Colonic mucosa (tissue), 4 donors: ENCODE results near the gene CDH8. TPM values are rescaled to one million over a fixed set of nuclear protein-coding genes. Genes with fewer than 3 reads are reported as not detected.

ENCODE experiments used
- DNase-seq: peaks from one replicate; pipeline ENCODE4 v3.0.0-alpha.2; 2020
- H3K27ac ChIP-seq: fragments of 200-600 bp; one replicate; pipeline ENCODE4 v1.8.0; 2021
- H3K27me3 ChIP-seq: fragments of 200-600 bp; one replicate; pipeline ENCODE4 v1.8.0; 2021
- H3K36me3 ChIP-seq: fragments of 200-600 bp; one replicate; pipeline ENCODE4 v1.8.0; 2021
- H3K4me1 ChIP-seq: fragments of 200-600 bp; one replicate; pipeline ENCODE4 v1.8.0; 2021; ENCODE audit warnings: mild to moderate bottlenecking
- H3K4me3 ChIP-seq: fragments of 200-600 bp; one replicate; pipeline ENCODE4 v1.8.0; 2021
- H3K9ac ChIP-seq, 2 donors: one replicate each; pipeline ENCODE4 v1.7.0; 2013; ENCODE audit warnings: control low read depth in 2 of 2, low read depth in 2 of 2, low read length in 2 of 2
- H3K9me3 ChIP-seq: fragments of 200-600 bp; one replicate; pipeline ENCODE4 v1.8.0; 2021
- CTCF ChIP-seq: fragments of 200-600 bp; IDR thresholded peaks from one replicate; pipeline ENCODE4 v1.8.0; 2022; ENCODE audit warnings: antibody characterized with exemption, mild to moderate bottlenecking
- intact Hi-C: fragments of 100-400 bp; cut with DNase I; formaldehyde crosslinking; loops from one replicate; pipeline ENCODE4 v1.14.1; 2022
- total RNA-seq, 2 donors: library from RNA; stranded (reverse); fragmentation: NEBNext Ultra II Directional in 1 of 2; extraction: Animal tissue kit (Norgen Biotek cat#: 25700) in 1 of 2; gene quantifications; one replicate each; pipeline ENCODE4 v1.2.1, GENCODE V29; 2021
- donor health status: healthy.
- donor health status: DM: no; HTN: no; CAD: no.
- donor health status: DM: no; HTN: no; CAD: no.

The CDH8 gene
- total RNA-seq, 2 donors from 2014 or later, result 0.13 to 0.69 TPM

GRCh38 chr16:62018301-62019060, 17.8 kb downstream of the CDH8 start:
- no peak overlapping the region for H3K4me3 ChIP-seq
- H3K4me1 ChIP-seq, result no peaks in the 10 kb centered on the region
- H3K27ac ChIP-seq, result no peak overlapping the region
- no peaks in the 10 kb centered on the region for H3K9me3 ChIP-seq
- H3K9ac ChIP-seq, result no peak overlapping the region
- no peak for TF ChIP-seq CTCF
- intact Hi-C loops, result no loop called here
- no peaks in the 10 kb centered on the region for H3K36me3 ChIP-seq
- DNase-seq, result no peak
- H3K27me3 ChIP-seq, result no peaks in the 10 kb centered on the region

- intact Hi-C loops, result no loop called here
- H3K36me3 ChIP-seq, result no peaks in the 10 kb centered on the region
- no peak for TF ChIP-seq CTCF
Observed at GRCh38 chr16:62014319-62014923, 21.8 kb downstream of the CDH8 start.

GRCh38 chr16:62010186-62010585, 26.1 kb downstream of the CDH8 start:
- Histone ChIP-seq H3K4me1 (no peaks in the 10 kb centered on the region), H3K27me3 (no peaks in the 10 kb centered on the region), H3K9ac (no peak overlapping the region), H3K4me3 (no peak overlapping the region), H3K9me3 (no peaks in the 10 kb centered on the region), H3K27ac (no peak overlapping the region), H3K36me3 (no peaks in the 10 kb centered on the region)
- TF ChIP-seq CTCF, result no peak
- no peak for DNase-seq
- intact Hi-C loops, result no loop called here

More at GRCh38 chr16:62014319-62014923, 21.8 kb downstream of the CDH8 start:
- H3K27me3 ChIP-seq, result no peaks in the 10 kb centered on the region
- no peak overlapping the region for H3K27ac ChIP-seq
- no peaks in the 10 kb centered on the region for H3K9me3 ChIP-seq
- no peaks in the 10 kb centered on the region for H3K4me1 ChIP-seq
- H3K4me3 ChIP-seq, result no peak overlapping the region
- H3K9ac ChIP-seq, result no peak overlapping the region
- no peak for DNase-seq

GRCh38 chr16:61998460-61998859, 37.8 kb downstream of the CDH8 start:
- Histone ChIP-seq H3K27me3 (no peaks in the 10 kb centered on the region), H3K9ac (no peak overlapping the region), H3K4me1 (no peaks in the 10 kb centered on the region), H3K27ac (no peak overlapping the region), H3K9me3 (no peaks in the 10 kb centered on the region), H3K4me3 (no peak overlapping the region), H3K36me3 (no peaks in the 10 kb centered on the region)
- TF ChIP-seq CTCF, result no peak
- no peak for DNase-seq
- intact Hi-C loops, result no loop called here

- intact Hi-C loops, result no loop called here
- no peak for TF ChIP-seq CTCF
- DNase-seq, result no peak
- Histone ChIP-seq H3K9me3 (no peaks in the 10 kb centered on the region), H3K9ac (no peak overlapping the region), H3K36me3 (no peaks in the 10 kb centered on the region), H3K4me1 (no peaks in the 10 kb centered on the region), H3K27ac (no peak overlapping the region), H3K27me3 (no peaks in the 10 kb centered on the region), H3K4me3 (no peak overlapping the region)
Observed at GRCh38 chr16:61993108-61993507, 43.1 kb downstream of the CDH8 start.
